Measurements from ENCODE around the gene SUV39H2.

- TF ChIP-seq CTCF (IDR thresholded peaks at IDR 0.05), result no peak
- TF ChIP-seq TCF7L2 (IDR thresholded peaks at IDR 0.05; ENCODE audit: low read depth, low read length), result no peak
- TF ChIP-seq SIN3A (IDR thresholded peaks at IDR 0.05; ENCODE audit: borderline replicate concordance, insufficient read depth, low read depth, low read length), result no peak
- TF ChIP-seq POLR2AphosphoS5 (IDR thresholded peaks at IDR 0.05; ENCODE audit: low read depth, low read length), result no peak
- TF ChIP-seq REST (IDR thresholded peaks at IDR 0.05; ENCODE audit: insufficient read depth in 1 of 2, low read depth in 2 of 2, low read length in 1 of 2), result no peak
Measured at GRCh38 chr10:14858338-14858960, 20.2 kb upstream of the SUV39H2 start.

Measured in Panc1 (cell line).